Muscle layer of duodenum (tissue), 2 donors: Measurements from ENCODE around the gene NLRP5.
A peak's percentile ranks its signal among the peaks of the same experiment; 100 is the strongest.
"Not testable (repeated sequence)": the region's sequence is repeated elsewhere in the genome, so short reads cannot be mapped to it uniquely, and the experiment has no call there.

Source experiments
- H3K27ac ChIP-seq: one replicate; pipeline ENCODE4 v1.7.0; 2013; ENCODE audit warnings: mild to moderate bottlenecking, low read length
- H3K27me3 ChIP-seq: one replicate; pipeline ENCODE4 v1.7.0; 2013; ENCODE audit warnings: low read depth, mild to moderate bottlenecking, control low read depth, low read length
- H3K36me3 ChIP-seq, 2 donors: one replicate each; pipeline ENCODE4 v1.7.0; 2013; ENCODE audit warnings: low read length in 2 of 2, control low read depth in 1 of 2, mild to moderate bottlenecking in 1 of 2; ENCODE audit not compliant: insufficient read depth in 2 of 2, control insufficient read depth in 1 of 2
- H3K4me1 ChIP-seq, 2 donors: one replicate each; pipeline ENCODE4 v1.7.0; 2013; ENCODE audit warnings: low read length in 2 of 2, mild to moderate bottlenecking in 2 of 2, control low read depth in 1 of 2, moderate library complexity in 1 of 2; ENCODE audit not compliant: insufficient read depth in 2 of 2, control insufficient read depth in 1 of 2
- H3K4me3 ChIP-seq, 2 donors: one replicate each; pipeline ENCODE4 v1.7.0; 2013; ENCODE audit warnings: low read length in 2 of 2, low read depth in 1 of 2, mild to moderate bottlenecking in 1 of 2
- H3K9me3 ChIP-seq, 2 donors: one replicate each; pipeline ENCODE4 v1.7.0; 2013; ENCODE audit warnings: low read length in 2 of 2, control low read depth in 1 of 2, mild to moderate bottlenecking in 1 of 2; ENCODE audit not compliant: control insufficient read depth in 1 of 2
- donor health status: healthy.

Gene NLRP5

DNA sequence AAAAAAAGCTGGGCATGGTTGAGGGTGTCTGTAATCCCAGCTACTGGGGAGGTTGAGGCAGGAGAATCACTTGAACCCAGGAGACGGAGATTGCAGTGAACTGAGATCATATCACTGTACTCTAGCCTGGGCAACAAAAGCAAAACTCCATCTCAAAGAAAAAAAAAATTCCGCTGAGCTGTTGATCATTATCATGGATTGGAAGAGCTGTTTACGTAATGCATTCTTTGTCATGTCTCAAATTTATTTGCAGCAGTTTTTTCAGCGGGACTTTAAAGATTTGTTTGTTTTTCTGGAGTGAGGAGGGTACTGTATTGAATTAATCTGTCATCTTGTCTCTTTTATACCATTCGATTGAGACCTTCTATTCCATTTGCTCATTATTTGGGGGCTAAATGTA lies 4.3 kb downstream of the NLRP5 start:
- H3K4me3 ChIP-seq = no peak overlapping the region
- H3K9me3 ChIP-seq = peaks cover 0 to 2% of the 10 kb centered on the region in 2 donors
- H3K36me3 ChIP-seq = no peaks in the 10 kb centered on the region
- no peaks in the 10 kb centered on the region for H3K27me3 ChIP-seq
- H3K27ac ChIP-seq = no peak overlapping the region
- H3K4me1 ChIP-seq = no peaks in the 10 kb centered on the region

DNA sequence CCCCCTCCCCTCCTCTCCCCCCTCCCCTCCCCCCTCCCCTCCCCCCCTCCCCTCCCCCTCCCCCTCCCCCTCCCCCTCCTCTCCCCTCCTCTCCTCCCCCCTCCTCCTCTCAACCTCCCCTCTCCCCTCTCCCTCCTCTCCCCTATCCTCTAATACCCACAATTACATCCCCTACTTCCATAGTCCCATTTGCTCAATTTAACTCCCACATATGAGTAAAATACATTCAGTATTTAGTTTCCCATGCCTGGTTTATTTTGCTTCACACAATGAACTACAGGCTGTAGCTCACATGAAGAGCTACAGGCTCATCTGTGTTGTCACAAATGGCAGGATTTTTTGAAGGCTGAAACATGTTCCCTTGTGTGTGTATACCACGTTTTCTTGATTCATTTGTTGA lies 6.9 kb downstream of the NLRP5 start:
- Histone ChIP-seq H3K27me3 (no peaks in the 10 kb centered on the region), H3K27ac (no peak overlapping the region), H3K4me3 (no peak overlapping the region), H3K4me1 (no peaks in the 10 kb centered on the region), H3K36me3 (no peaks in the 10 kb centered on the region), H3K9me3 (peaks cover 0 to 6% of the 10 kb centered on the region in 2 donors)

DNA sequence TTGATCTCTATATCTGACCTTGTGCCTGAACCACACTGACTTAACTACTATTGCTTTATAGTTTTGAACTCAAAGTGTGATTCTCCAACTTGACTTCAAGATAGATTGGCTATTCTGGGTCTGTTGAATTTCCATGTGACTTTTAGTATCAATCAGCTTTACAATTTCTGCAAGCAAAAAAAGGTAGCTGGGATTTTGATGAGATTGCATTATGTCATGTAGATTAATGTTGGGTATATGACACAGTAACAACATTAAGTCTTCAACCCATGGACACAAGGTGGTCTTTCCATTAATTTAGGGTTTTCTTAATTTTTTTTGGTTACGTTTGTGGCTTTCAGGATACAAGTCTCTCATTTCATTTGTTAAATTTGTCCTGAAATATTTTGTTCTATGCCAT lies 28.2 kb downstream of the NLRP5 start:
- no peaks in the 10 kb centered on the region for H3K4me1 ChIP-seq
- H3K4me3 ChIP-seq = no peak overlapping the region
- H3K36me3 ChIP-seq = no peaks in the 10 kb centered on the region
- H3K9me3 ChIP-seq = peaks cover 0 to 2% of the 10 kb centered on the region in 2 donors
- no peaks in the 10 kb centered on the region for H3K27me3 ChIP-seq
- no peak overlapping the region for H3K27ac ChIP-seq

DNA sequence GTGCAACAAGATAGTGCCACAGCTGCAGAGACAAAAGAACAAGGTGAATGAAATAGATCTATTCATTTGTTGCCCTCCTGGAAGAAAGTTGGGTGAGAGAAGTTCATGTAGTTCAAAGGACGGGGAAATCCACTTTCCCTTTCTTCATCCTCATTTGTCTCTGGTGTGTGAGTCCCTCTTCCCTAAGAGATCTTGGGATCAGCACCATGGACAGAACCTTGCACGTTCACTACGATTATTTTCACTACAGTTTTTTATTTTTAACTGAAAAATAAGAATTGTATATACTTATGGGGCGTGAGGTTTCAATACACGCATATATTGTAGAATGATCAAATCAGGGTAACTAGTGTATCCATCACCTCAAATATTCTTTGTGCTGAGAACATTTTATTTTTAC lies 29.2 kb downstream of the NLRP5 start:
- H3K4me3 ChIP-seq = no peak overlapping the region
- no peaks in the 10 kb centered on the region for H3K36me3 ChIP-seq
- no peaks in the 10 kb centered on the region for H3K4me1 ChIP-seq
- H3K27me3 ChIP-seq = no peaks in the 10 kb centered on the region
- no peaks in the 10 kb centered on the region for H3K9me3 ChIP-seq
- no peak overlapping the region for H3K27ac ChIP-seq

DNA sequence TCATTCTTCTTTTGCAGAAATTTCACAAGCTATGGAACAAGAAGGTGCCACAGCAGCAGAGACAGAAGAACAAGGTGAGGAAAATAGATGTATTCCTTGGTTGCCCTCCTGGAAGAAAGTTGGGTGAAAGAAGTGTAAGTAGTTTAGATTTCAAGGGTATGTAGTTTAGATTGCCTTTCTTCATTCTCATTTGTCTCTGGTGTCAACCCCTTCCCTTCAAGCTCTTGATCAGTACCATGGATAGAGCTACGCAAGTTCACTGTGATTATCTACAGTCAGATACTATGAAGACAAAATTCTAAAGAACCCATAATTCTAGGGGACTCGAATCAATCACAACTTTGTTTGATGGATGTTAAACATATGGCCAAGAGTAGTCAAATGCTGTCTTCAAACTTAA lies 32.8 kb downstream of the NLRP5 start:
- H3K4me3 ChIP-seq, H3K27me3 ChIP-seq, H3K9me3 ChIP-seq, H3K36me3 ChIP-seq, H3K4me1 ChIP-seq, H3K27ac ChIP-seq: not testable (repeated sequence)

DNA sequence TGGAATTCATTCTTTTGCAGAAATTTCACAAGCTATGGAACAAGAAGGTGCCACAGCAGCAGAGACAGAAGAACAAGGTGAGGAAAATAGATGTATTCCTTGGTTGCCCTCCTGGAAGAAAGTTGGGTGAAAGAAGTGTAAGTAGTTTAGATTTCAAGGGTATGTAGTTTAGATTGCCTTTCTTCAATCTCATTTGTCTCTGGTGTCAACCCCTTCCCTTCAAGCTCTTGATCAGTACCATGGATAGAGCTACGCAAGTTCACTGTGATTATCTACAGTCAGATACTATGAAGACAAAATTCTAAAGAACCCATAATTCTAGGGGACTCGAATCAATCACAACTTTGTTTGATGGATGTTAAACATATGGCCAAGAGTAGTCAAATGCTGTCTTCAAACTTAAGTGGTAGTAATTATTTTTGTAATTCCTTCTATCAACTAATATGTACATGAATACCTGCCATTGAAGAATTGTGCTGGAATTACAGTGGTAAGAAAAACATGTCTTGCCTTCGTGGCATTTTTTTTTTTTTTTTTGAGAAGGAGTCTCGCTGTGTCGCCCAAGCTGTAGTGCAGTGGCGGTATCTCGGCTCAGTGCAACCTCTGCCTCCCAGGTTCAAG lies 33.9 kb downstream of the NLRP5 start:
- not testable (repeated sequence) for H3K27me3 ChIP-seq, H3K36me3 ChIP-seq, H3K4me1 ChIP-seq, H3K27ac ChIP-seq, H3K9me3 ChIP-seq, H3K4me3 ChIP-seq

DNA sequence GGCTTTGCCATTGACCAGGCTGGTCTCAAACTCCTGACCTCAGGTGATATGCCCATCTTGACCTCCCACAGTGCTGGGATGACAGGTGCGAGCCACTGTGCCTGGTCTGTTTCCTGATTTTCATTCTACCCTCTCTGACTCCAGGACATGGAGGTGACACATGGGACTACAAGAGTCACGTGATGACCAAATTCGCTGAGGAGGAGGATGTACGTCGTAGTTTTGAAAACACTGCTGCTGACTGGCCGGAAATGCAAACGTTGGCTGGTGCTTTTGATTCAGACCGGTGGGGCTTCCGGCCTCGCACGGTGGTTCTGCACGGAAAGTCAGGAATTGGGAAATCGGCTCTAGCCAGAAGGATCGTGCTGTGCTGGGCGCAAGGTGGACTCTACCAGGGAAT lies 40.2 kb downstream of the NLRP5 start:
- Histone ChIP-seq H3K4me1 (no peaks in the 10 kb centered on the region), H3K36me3 (no peaks in the 10 kb centered on the region), H3K27ac (no peak overlapping the region), H3K27me3 (no peaks in the 10 kb centered on the region), H3K4me3 (no peak overlapping the region), H3K9me3 (peaks cover 0 to 3% of the 10 kb centered on the region in 2 donors)

DNA sequence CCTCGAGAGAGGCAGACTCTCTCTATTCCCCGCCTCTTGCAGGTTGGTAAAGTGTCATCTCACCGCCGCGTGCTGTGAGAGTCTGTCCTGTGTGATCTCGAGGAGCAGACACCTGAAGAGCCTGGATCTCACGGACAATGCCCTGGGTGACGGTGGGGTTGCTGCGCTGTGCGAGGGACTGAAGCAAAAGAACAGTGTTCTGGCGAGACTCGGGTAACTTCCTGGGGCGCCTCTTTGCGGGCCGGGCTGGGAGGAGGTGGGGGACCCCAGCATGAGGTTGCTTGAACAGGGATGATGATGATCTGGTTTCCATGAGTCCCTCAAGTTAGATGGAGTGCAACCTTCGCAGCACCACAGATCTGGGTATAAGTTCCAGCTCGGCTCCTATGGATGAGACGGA lies 67.0 kb downstream of the NLRP5 start:
- no peaks in the 10 kb centered on the region for H3K27me3 ChIP-seq
- H3K36me3 ChIP-seq = no peaks in the 10 kb centered on the region
- H3K4me1 ChIP-seq = no peaks in the 10 kb centered on the region
- no peak overlapping the region for H3K4me3 ChIP-seq
- no peaks in the 10 kb centered on the region for H3K9me3 ChIP-seq
- H3K27ac ChIP-seq = no peak overlapping the region

DNA sequence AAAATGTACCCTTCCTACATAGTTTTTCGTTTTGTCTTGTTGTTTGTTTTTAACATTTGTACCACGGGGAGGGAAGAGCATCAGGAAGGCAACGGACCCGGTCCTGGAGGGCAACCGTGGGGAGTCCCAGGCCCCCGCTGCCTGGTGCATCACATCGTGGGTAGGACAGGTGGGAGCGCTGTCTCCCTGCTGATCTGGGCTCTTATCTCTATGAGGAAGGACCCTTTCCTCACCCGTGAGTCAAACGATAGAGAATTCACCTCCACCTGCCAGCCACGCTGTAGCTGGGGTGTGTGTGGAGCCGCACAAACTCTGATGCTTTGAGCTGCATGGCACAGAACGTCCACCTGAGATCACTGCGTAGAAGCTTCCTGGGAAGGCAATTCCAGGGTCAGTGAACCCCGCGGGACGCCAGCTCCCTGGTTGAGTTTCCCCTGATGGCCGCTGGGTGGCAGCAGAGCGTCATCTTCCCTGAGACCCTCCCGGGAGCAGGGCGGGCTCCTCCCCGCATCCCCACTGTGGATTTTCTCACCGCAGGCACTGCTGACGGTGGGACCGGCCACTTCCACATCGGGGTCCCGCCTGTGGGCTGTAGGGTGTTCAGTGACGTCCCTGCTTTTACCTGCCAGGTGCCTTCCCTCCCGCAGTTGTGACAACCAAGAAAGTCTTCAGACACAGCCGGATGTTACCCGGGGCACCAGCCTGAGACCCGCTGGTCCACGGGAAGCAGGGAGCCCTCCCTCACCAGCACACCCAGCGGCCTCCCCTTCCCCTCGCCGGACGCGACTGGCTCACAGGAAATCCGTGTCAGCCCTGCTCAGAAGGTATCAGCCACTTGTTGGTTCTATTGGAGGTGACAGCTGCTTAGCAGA lies 79.8 kb downstream of the NLRP5 start:
- H3K9me3 ChIP-seq = peaks cover 2 to 5% of the 10 kb centered on the region in 2 donors
- H3K27ac ChIP-seq = no peak overlapping the region
- H3K36me3 ChIP-seq = no peaks in the 10 kb centered on the region
- peaks cover 0 to 7% of the 10 kb centered on the region in 2 donors for H3K4me1 ChIP-seq
- H3K4me3 ChIP-seq = peak overlapping the region in 1 of 2 donors; percentile 3
- H3K27me3 ChIP-seq = no peaks in the 10 kb centered on the region

DNA sequence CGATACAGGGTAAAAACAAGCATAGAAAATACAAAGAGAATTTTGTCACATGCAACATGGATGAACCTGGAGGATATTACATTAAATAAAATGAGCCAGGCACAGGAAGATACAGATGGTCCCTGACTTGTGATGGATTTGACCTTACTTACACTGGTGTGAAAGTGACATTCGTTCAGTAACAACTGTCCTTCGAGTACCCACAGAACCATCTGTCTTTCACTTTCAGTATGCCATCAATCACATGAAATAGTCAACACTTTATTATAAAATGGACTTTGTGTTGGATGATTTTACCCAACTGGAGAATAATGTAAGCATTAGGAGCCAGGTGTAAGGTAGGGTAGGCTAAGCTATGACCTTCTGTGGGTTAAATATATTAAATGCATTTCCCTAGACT lies 83.1 kb downstream of the NLRP5 start:
- Histone ChIP-seq H3K9me3 (peaks cover 0 to under 1% of the 10 kb centered on the region in 2 donors), H3K36me3 (no peaks in the 10 kb centered on the region), H3K4me3 (no peak overlapping the region), H3K27ac (no peak overlapping the region), H3K27me3 (no peaks in the 10 kb centered on the region), H3K4me1 (peaks cover 0 to 7% of the 10 kb centered on the region in 2 donors)

DNA sequence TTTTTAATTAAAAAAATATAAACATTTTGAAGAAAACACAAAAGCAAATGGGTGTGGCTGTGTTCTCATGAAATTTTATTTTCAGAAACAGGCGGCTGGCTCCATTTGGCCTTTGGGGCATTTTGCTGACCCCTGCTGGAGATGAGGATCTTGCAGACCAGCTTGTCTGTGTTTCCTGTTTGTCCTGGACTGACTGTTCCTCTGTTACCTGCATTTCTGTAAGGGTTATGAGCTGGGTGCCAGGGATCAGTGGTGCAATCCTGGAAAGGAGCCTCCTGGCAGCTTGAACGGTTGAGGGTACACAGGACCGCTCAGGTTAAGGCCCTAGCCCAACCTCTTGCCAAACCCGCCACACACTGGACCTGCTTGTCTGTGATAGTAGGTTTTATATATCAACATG lies 84.6 kb downstream of the NLRP5 start:
- Histone ChIP-seq H3K27ac (no peak overlapping the region), H3K27me3 (no peaks in the 10 kb centered on the region), H3K4me3 (no peak overlapping the region), H3K36me3 (no peaks in the 10 kb centered on the region), H3K9me3 (no peaks in the 10 kb centered on the region), H3K4me1 (peaks cover 0 to 6% of the 10 kb centered on the region in 2 donors)
